Measurements from ENCODE around the gene CD247. TPM values are rescaled to one million over a fixed set of nuclear protein-coding genes. Genes with fewer than 3 reads are reported as not detected.

Gene CD247
- total RNA-seq, 1 experiment from 2014 or later: not detected

- CTCF ChIA-PET: no interaction called here
- no TSS peak for BruUV-seq (replicated peaks)
These were observed 46.8 kb downstream of the CD247 start for GRCh38 chr1:167471568-167471967.

GRCh38 chr1:167469280-167469965 lies 48.9 kb downstream of the CD247 start:
- intact Hi-C loops (cut with micrococcal nuclease): no loop called here
- CTCF ChIA-PET: no interaction called here
- POLR2A ChIA-PET (ENCODE audit: unreplicated experiment): no interaction called here
- DNase-seq: no peak
- TF ChIP-seq EZH2phosphoT487 (IDR thresholded peaks at IDR 0.05; ENCODE audit: borderline replicate concordance, low read length): no peak
- TF ChIP-seq EZH2 (IDR thresholded peaks at IDR 0.05; ENCODE audit: low read length, unreplicated experiment): no peak
- TF ChIP-seq CTCF (conservative IDR thresholded peaks at IDR 0.05; ENCODE audit: low read depth, low read length): no peak
- Histone ChIP-seq H3K9me3 (ENCODE audit: low read length) (no peaks in the 10 kb centered on the region), H3K36me3 (ENCODE audit: low read depth, low read length) (no peaks in the 10 kb centered on the region), H3K27me3 (ENCODE audit: low read length) (no peaks in the 10 kb centered on the region), H2AFZ (ENCODE audit: low read length) (no peak overlapping the region), H3K79me2 (ENCODE audit: low read length) (no peaks in the 10 kb centered on the region), H3K27ac (ENCODE audit: low read length) (no peak overlapping the region), H3K9ac (ENCODE audit: low read length) (no peak overlapping the region), H3K4me2 (ENCODE audit: low read length) (no peak overlapping the region), H3K4me1 (ENCODE audit: insufficient read depth, low read length) (no peaks in the 10 kb centered on the region), H3K4me3 (ENCODE audit: low read length) (no peak overlapping the region), H4K20me1 (ENCODE audit: low read length) (no peaks in the 10 kb centered on the region), H3K9me2 (replicated peaks; ENCODE audit: low read length) (no peaks in the 10 kb centered on the region), H3F3A (ENCODE audit: low read length, unreplicated experiment) (no peaks in the 10 kb centered on the region)
- BruUV-seq (replicated peaks): no TSS peak
- no peak for ATAC-seq

More at GRCh38 chr1:167471568-167471967, 46.8 kb downstream of the CD247 start:
- POLR2A ChIA-PET (ENCODE audit: unreplicated experiment): no interaction called here
- no peaks in the 10 kb centered on the region for H3K79me2 ChIP-seq (ENCODE audit: low read length)
- no peaks in the 10 kb centered on the region for H3K9me3 ChIP-seq (ENCODE audit: low read length)
- H3K27ac ChIP-seq (ENCODE audit: low read length): no peak overlapping the region
- peaks cover 7% of the 10 kb centered on the region for H3K27me3 ChIP-seq (ENCODE audit: low read length)
- intact Hi-C loops (cut with micrococcal nuclease): no loop called here
- H2AFZ ChIP-seq (ENCODE audit: low read length): no peak overlapping the region
- ATAC-seq (no peak), DNase-seq (no peak)
- H3K4me3 ChIP-seq (ENCODE audit: low read length): no peak overlapping the region
- no peaks in the 10 kb centered on the region for H3K36me3 ChIP-seq (ENCODE audit: low read depth, low read length)
- H3K9ac ChIP-seq (ENCODE audit: low read length): no peak overlapping the region
- TF ChIP-seq EZH2 (IDR thresholded peaks at IDR 0.05; ENCODE audit: low read length, unreplicated experiment) (no peak), CTCF (conservative IDR thresholded peaks at IDR 0.05; ENCODE audit: low read depth, low read length) (no peak), EZH2phosphoT487 (IDR thresholded peaks at IDR 0.05; ENCODE audit: borderline replicate concordance, low read length) (no peak)
- no peaks in the 10 kb centered on the region for H3F3A ChIP-seq (ENCODE audit: low read length, unreplicated experiment)
- H4K20me1 ChIP-seq (ENCODE audit: low read length): no peaks in the 10 kb centered on the region
- H3K4me1 ChIP-seq (ENCODE audit: insufficient read depth, low read length): no peaks in the 10 kb centered on the region
- no peaks in the 10 kb centered on the region for H3K9me2 ChIP-seq (replicated peaks; ENCODE audit: low read length)
- no peak overlapping the region for H3K4me2 ChIP-seq (ENCODE audit: low read length)

- Histone ChIP-seq H3K9ac (ENCODE audit: low read length) (no peak overlapping the region), H3K9me3 (ENCODE audit: low read length) (no peaks in the 10 kb centered on the region), H2AFZ (ENCODE audit: low read length) (peak overlapping the region; percentile 51), H3K27me3 (ENCODE audit: low read length) (no peaks in the 10 kb centered on the region), H3K4me2 (ENCODE audit: low read length) (no peak overlapping the region), H4K20me1 (ENCODE audit: low read length) (no peaks in the 10 kb centered on the region), H3K4me1 (ENCODE audit: insufficient read depth, low read length) (no peaks in the 10 kb centered on the region), H3K36me3 (ENCODE audit: low read depth, low read length) (no peaks in the 10 kb centered on the region), H3K9me2 (replicated peaks; ENCODE audit: low read length) (no peaks in the 10 kb centered on the region), H3F3A (ENCODE audit: low read length, unreplicated experiment) (no peaks in the 10 kb centered on the region), H3K27ac (ENCODE audit: low read length) (no peak overlapping the region), H3K79me2 (ENCODE audit: low read length) (no peaks in the 10 kb centered on the region), H3K4me3 (ENCODE audit: low read length) (no peak overlapping the region)
- TF ChIP-seq EZH2 (IDR thresholded peaks at IDR 0.05; ENCODE audit: low read length, unreplicated experiment): no peak
- no peak for TF ChIP-seq EZH2phosphoT487 (IDR thresholded peaks at IDR 0.05; ENCODE audit: borderline replicate concordance, low read length)
- TF ChIP-seq CTCF (conservative IDR thresholded peaks at IDR 0.05; ENCODE audit: low read depth, low read length): no peak
- ATAC-seq (no peak), DNase-seq (no peak)
- POLR2A ChIA-PET (ENCODE audit: unreplicated experiment): no interaction called here
- intact Hi-C loops (cut with micrococcal nuclease): no loop called here
- CTCF ChIA-PET: no interaction called here
- no TSS peak for BruUV-seq (replicated peaks)
These were observed 50.6 kb downstream of the CD247 start for GRCh38 chr1:167467752-167468151.
